Vagina (tissue), 2 donors: Measurements from ENCODE around the gene KCNH8. TPM values are rescaled to one million over a fixed set of nuclear protein-coding genes. Genes with fewer than 3 reads are reported as not detected.

Experiments
- DNase-seq, 2 donors: peaks; one replicate each; pipeline ENCODE4 v3.0.0-alpha.2; 2017; ENCODE audit errors: extremely low spot score in 2 of 2
- H3K27ac ChIP-seq: fragments of 200-600 bp; sonication (generic); one replicate; pipeline ENCODE4 v1.5.1; 2019
- H3K27me3 ChIP-seq: fragments of 200-600 bp; sonication (generic); one replicate; pipeline ENCODE4 v1.5.1; 2019
- H3K36me3 ChIP-seq, 2 donors: fragments of 200-600 bp; sonication (generic); one replicate each; pipeline ENCODE4 v1.5.1; 2017 to 2019
- H3K4me1 ChIP-seq: fragments of 200-600 bp; sonication (generic); one replicate; pipeline ENCODE4 v1.5.1; 2019
- H3K4me3 ChIP-seq, 2 donors: fragments of 200-600 bp; sonication (generic); 1 replicate in 1 of 2; 2 replicates in 1 of 2; pipeline ENCODE4 v1.5.1; 2016 to 2019
- H3K9me3 ChIP-seq: fragments of 200-600 bp; sonication (generic); one replicate; pipeline ENCODE4 v1.5.1; 2019
- CTCF ChIP-seq, 3 experiments: fragments of 450-650 bp in 2 of 3; fragments of 200-600 bp in 1 of 3; sonication (generic) in 1 of 3; IDR thresholded peaks; one replicate each; pipeline ENCODE4 v1.5.1; 2017 to 2019; ENCODE audit warnings: antibody characterized with exemption in 3 of 3, mild to moderate bottlenecking in 2 of 3, moderate library complexity in 2 of 3
- POLR2A ChIP-seq, 2 donors: fragments of 450-650 bp; IDR thresholded peaks; one replicate each; pipeline ENCODE4 v1.6.1; 2017; ENCODE audit warnings: antibody characterized with exemption in 2 of 2, mild to moderate bottlenecking in 2 of 2, moderate library complexity in 2 of 2
- POLR2AphosphoS5 ChIP-seq, 2 donors: sonication (generic); formaldehyde crosslinking; IDR thresholded peaks; one replicate each; pipeline ENCODE4 v1.9.0; 2017; ENCODE audit warnings: antibody characterized with exemption in 2 of 2, mild to moderate bottlenecking in 2 of 2, low read depth in 1 of 2; ENCODE audit not compliant: insufficient read depth in 1 of 2
- intact Hi-C: fragments of 100-400 bp; cut with DNase I; formaldehyde crosslinking; loops from one replicate; pipeline ENCODE4 v1.15.1; 2023
- total RNA-seq: library from RNA; depleted of rRNA; stranded (reverse); fragments of >200 nt; gene quantifications from one replicate; pipeline ENCODE4 v1.2.3, GENCODE V29; 2016

The KCNH8 gene
- total RNA-seq, 1 donor from 2014 or later: 2.0 TPM

- DNase-seq: no peak
- H3K27me3 ChIP-seq: no peaks in the 10 kb centered on the region
- intact Hi-C loops: no loop called here
- no peaks in the 10 kb centered on the region for H3K36me3 ChIP-seq
- no peak overlapping the region for H3K4me3 ChIP-seq
- no peak overlapping the region for H3K27ac ChIP-seq
- H3K9me3 ChIP-seq: no peaks in the 10 kb centered on the region
- TF ChIP-seq CTCF (IDR thresholded peaks at IDR 0.05) (no peak), POLR2A (IDR thresholded peaks at IDR 0.05) (no peak), POLR2AphosphoS5 (IDR thresholded peaks at IDR 0.05; ENCODE audit: insufficient read depth in 1 of 2, low read depth in 1 of 2) (no peak)
- H3K4me1 ChIP-seq: no peaks in the 10 kb centered on the region
Measured at GRCh38 chr3:19541284-19541683, 393.0 kb downstream of the KCNH8 start.

GRCh38 chr3:19543212-19543841 is 395.0 kb downstream of the KCNH8 start:
- Histone ChIP-seq H3K27me3 (no peaks in the 10 kb centered on the region), H3K27ac (no peak overlapping the region), H3K4me3 (no peak overlapping the region), H3K4me1 (no peaks in the 10 kb centered on the region), H3K9me3 (no peaks in the 10 kb centered on the region), H3K36me3 (no peaks in the 10 kb centered on the region)
- no peak for DNase-seq
- intact Hi-C loops: no loop called here
- TF ChIP-seq POLR2A (IDR thresholded peaks at IDR 0.05) (no peak), POLR2AphosphoS5 (IDR thresholded peaks at IDR 0.05; ENCODE audit: insufficient read depth in 1 of 2, low read depth in 1 of 2) (no peak), CTCF (IDR thresholded peaks at IDR 0.05) (no peak)

- Histone ChIP-seq H3K9me3 (no peaks in the 10 kb centered on the region), H3K4me3 (no peak overlapping the region), H3K36me3 (no peaks in the 10 kb centered on the region), H3K4me1 (no peaks in the 10 kb centered on the region), H3K27ac (no peak overlapping the region), H3K27me3 (no peaks in the 10 kb centered on the region)
- intact Hi-C loops: no loop called here
- TF ChIP-seq POLR2AphosphoS5 (IDR thresholded peaks at IDR 0.05; ENCODE audit: insufficient read depth in 1 of 2, low read depth in 1 of 2): no peak
- no peak for TF ChIP-seq POLR2A (IDR thresholded peaks at IDR 0.05)
- no peak for DNase-seq
Measured at GRCh38 chr3:19547665-19548464, 399.6 kb downstream of the KCNH8 start.

- intact Hi-C loops: no loop called here
- H3K4me3 ChIP-seq: no peak overlapping the region
- H3K27ac ChIP-seq: no peak overlapping the region
- no peaks in the 10 kb centered on the region for H3K4me1 ChIP-seq
- TF ChIP-seq CTCF (IDR thresholded peaks at IDR 0.05) (no peak), POLR2AphosphoS5 (IDR thresholded peaks at IDR 0.05; ENCODE audit: insufficient read depth in 1 of 2, low read depth in 1 of 2) (no peak), POLR2A (IDR thresholded peaks at IDR 0.05) (no peak)
- no peaks in the 10 kb centered on the region for H3K9me3 ChIP-seq
- H3K27me3 ChIP-seq: no peaks in the 10 kb centered on the region
- no peaks in the 10 kb centered on the region for H3K36me3 ChIP-seq
- no peak for DNase-seq
Measured at GRCh38 chr3:19559724-19560442, 411.6 kb downstream of the KCNH8 start.

- Histone ChIP-seq H3K27me3 (no peaks in the 10 kb centered on the region), H3K27ac (no peak overlapping the region), H3K4me3 (no peak overlapping the region), H3K36me3 (no peaks in the 10 kb centered on the region), H3K4me1 (no peaks in the 10 kb centered on the region), H3K9me3 (no peaks in the 10 kb centered on the region)
- intact Hi-C loops: no loop called here
- TF ChIP-seq POLR2AphosphoS5 (IDR thresholded peaks at IDR 0.05; ENCODE audit: insufficient read depth in 1 of 2, low read depth in 1 of 2) (no peak), POLR2A (IDR thresholded peaks at IDR 0.05) (no peak), CTCF (IDR thresholded peaks at IDR 0.05) (no peak)
- no peak for DNase-seq
Measured at GRCh38 chr3:19573644-19574043, 425.3 kb downstream of the KCNH8 start.
